HEK293T (cell line): ENCODE measurements around the gene TM9SF4.

Experiments
- BHLHE40 ChIP-seq: fragments of 450-650 bp; IDR thresholded peaks from 2 replicates; pipeline ENCODE4 v1.6.1; 2016; ENCODE audit warnings: mild to moderate bottlenecking, moderate library complexity, borderline replicate concordance
- FOXA1 ChIP-seq: fragments of 450-650 bp; IDR thresholded peaks from 2 replicates; pipeline ENCODE4 v1.6.1; 2016; ENCODE audit warnings: mild to moderate bottlenecking
- FOXM1 ChIP-seq: fragments of 450-650 bp; IDR thresholded peaks from 2 replicates; pipeline ENCODE4 v1.6.1; 2017; ENCODE audit warnings: mild to moderate bottlenecking, borderline replicate concordance
- LEF1 ChIP-seq: fragments of 450-650 bp; IDR thresholded peaks from 2 replicates; pipeline ENCODE4 v1.6.1; 2017; ENCODE audit warnings: mild to moderate bottlenecking, borderline replicate concordance
- PKNOX1 ChIP-seq: fragments of 450-650 bp; IDR thresholded peaks from 2 replicates; pipeline ENCODE4 v1.6.1; 2016
- SP1 ChIP-seq: fragments of 450-650 bp; IDR thresholded peaks from 2 replicates; pipeline ENCODE4 v1.6.1; 2017
- SUZ12 ChIP-seq: fragments of 450-650 bp; IDR thresholded peaks from 2 replicates; pipeline ENCODE4 v1.6.1; 2016; ENCODE audit warnings: mild to moderate bottlenecking
- TARDBP ChIP-seq: fragments of 450-650 bp; IDR thresholded peaks from 2 replicates; pipeline ENCODE4 v1.6.1; 2016

- TF ChIP-seq FOXM1 (no peak), SP1 (no peak), FOXA1 (no peak), SUZ12 (no peak), LEF1 (no peak), PKNOX1 (no peak), TARDBP (no peak), BHLHE40 (no peak)
Measured at GRCh38 chr20:32160341-32160740, 50.8 kb downstream of the TM9SF4 start.
